Measurements from ENCODE around the gene PRCC.

Gene PRCC

GRCh38 chr1:156841295-156841855 lies 74.0 kb downstream of the PRCC start:
- TF ChIP-seq CTCF (conservative IDR thresholded peaks at IDR 0.05) (no peak), ZFX (IDR thresholded peaks at IDR 0.05) (no peak)
- no peak overlapping the region for H3K27ac ChIP-seq

DNA sequence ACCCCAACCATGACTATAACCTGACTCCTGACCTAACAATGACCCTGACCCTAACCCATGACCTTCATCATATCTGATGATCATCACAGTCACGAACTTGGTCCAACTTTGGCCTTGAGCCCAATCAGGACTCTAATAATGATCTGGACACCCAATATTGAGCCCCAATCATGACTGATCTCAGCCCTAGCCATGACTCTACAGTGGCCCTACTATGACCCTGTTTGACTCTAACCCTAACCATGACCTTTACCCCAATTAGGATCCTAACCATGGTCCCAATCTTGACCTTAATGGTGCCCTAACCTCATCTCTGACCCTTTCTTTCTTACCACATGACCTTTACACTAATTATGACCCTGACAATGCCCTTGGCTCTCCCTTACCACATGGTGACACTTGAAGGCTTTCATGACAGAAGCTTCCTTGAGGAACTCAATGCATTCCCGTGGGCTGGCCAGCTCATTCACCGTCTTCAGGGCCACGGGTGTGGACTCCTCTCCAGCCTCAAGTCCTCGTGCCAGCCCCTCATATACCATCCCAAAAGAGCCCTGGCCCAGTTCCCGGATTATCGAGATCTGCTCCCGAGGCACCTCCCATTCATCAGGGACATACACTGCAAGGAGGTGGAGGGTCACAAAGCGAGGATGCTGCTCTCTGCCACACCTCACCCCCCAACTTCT lies 75.4 kb downstream of the PRCC start:
- no peak for TF ChIP-seq ZFX (IDR thresholded peaks at IDR 0.05)
- TF ChIP-seq CTCF (conservative IDR thresholded peaks at IDR 0.05), result no peak
- H3K27ac ChIP-seq, result no peak overlapping the region

GRCh38 chr1:156844102-156844501 lies 76.8 kb downstream of the PRCC start:
- TF ChIP-seq ZFX (IDR thresholded peaks at IDR 0.05) (no peak), CTCF (conservative IDR thresholded peaks at IDR 0.05) (no peak)
- H3K27ac ChIP-seq, result no peak overlapping the region

DNA sequence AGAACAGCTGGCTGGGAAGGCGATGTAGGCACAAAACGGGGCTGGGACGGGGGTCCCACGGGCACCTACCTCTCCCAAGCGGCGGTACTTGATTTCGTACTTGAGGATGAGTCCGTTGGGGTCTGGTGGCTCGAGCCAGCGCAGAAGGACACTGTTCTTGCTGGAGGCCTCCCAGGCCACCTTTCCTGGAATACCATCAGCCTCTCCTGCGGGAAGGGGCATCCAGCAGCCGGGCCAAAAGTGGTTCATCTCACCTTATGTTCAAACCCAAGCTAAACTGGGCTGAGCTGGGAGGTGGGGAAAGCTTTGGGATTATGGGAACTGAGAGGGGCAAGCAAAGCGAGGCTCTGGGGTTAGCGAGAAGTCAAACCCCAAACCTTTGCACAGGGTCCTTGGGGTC lies 77.3 kb downstream of the PRCC start:
- TF ChIP-seq ZFX (IDR thresholded peaks at IDR 0.05) (no peak), CTCF (conservative IDR thresholded peaks at IDR 0.05) (no peak)
- H3K27ac ChIP-seq, result no peak overlapping the region

GRCh38 chr1:156845055-156845952 lies 78.0 kb downstream of the PRCC start:
- TF ChIP-seq ZFX (IDR thresholded peaks at IDR 0.05), result no peak
- no peak for TF ChIP-seq CTCF (conservative IDR thresholded peaks at IDR 0.05)
- no peak overlapping the region for H3K27ac ChIP-seq

- TF ChIP-seq CTCF (conservative IDR thresholded peaks at IDR 0.05) (no peak), ZFX (IDR thresholded peaks at IDR 0.05) (no peak)
- H3K27ac ChIP-seq, result no peak overlapping the region
Measured at GRCh38 chr1:156845953-156846545, 78.7 kb downstream of the PRCC start.
